ENCODE measurements around the gene CHRND.

GRCh38 chr2:232532419-232532818, 6.5 kb downstream of the CHRND start:
- TF ChIP-seq REST (tag by site-specific recombination; IDR thresholded peaks at IDR 0.05) (no peak), CTCF (tag by site-specific recombination; IDR thresholded peaks at IDR 0.05) (no peak), ZNF10 (tag by site-specific recombination; IDR thresholded peaks at IDR 0.05) (no peak), ZNF529 (tag by site-specific recombination; IDR thresholded peaks at IDR 0.05; ENCODE audit: insufficient replicate concordance) (no peak), FEZF1 (tag by site-specific recombination; IDR thresholded peaks at IDR 0.05) (no peak), ZNF791 (tag by site-specific recombination; IDR thresholded peaks at IDR 0.05) (no peak), MYNN (tag by site-specific recombination; IDR thresholded peaks at IDR 0.05; ENCODE audit: borderline replicate concordance) (no peak), ZNF837 (tag by site-specific recombination; IDR thresholded peaks at IDR 0.05) (no peak)
